CD4-positive, alpha-beta T cell (primary cell): ENCODE measurements around the gene SERPING1. TPM values are rescaled to one million over a fixed set of nuclear protein-coding genes. Genes with fewer than 3 reads are reported as not detected.

Source experiments
- ATAC-seq: fragments of 200-7000 bp; cut with Tn5 transposase; one replicate; pipeline ENCODE4 v1.10.0; 2022; ENCODE audit warnings: mild to moderate bottlenecking; ENCODE audit not compliant: poor library complexity
- CTCF ChIA-PET: fragments of 350-600 bp; sonication (Branson Sonifier 250); formaldehyde crosslinking; loops from one replicate; lab custom pipeline; 2021; ENCODE audit warnings: antibody characterized with exemption, inconsistent platforms; lab: Charles Lee
- POLR2A ChIA-PET: fragments of 350-600 bp; sonication (Branson Sonifier 250); formaldehyde crosslinking; loops from one replicate; lab custom pipeline; 2021; ENCODE audit warnings: antibody characterized with exemption, inconsistent platforms; lab: Charles Lee
- DNase-seq, 14 experiments: peaks; one replicate each; pipeline ENCODE4 v3.0.0-alpha.2; 2013 to 2020; ENCODE audit warnings: mixed read lengths in 2 of 14
- H3K27ac ChIP-seq, 2 donors: one replicate each; pipeline versions ENCODE4 v1.5.1 to v1.7.0; 2013; ENCODE audit warnings: low read length in 2 of 2, low read depth in 1 of 2, mild to moderate bottlenecking in 1 of 2
- H3K27me3 ChIP-seq, 2 experiments: 1 replicate in 1 of 2; 2 replicates in 1 of 2; pipeline versions ENCODE4 v1.6.1 to v1.7.0; 2013; ENCODE audit warnings: low read length in 2 of 2, control low read depth in 1 of 2, mild to moderate bottlenecking in 1 of 2, moderate library complexity in 1 of 2; ENCODE audit not compliant: insufficient read depth in 2 of 2, control insufficient read depth in 1 of 2
- H3K36me3 ChIP-seq: one replicate; pipeline ENCODE4 v1.6.1; 2013; ENCODE audit warnings: low read length, control low read depth; ENCODE audit not compliant: insufficient read depth
- H3K4me1 ChIP-seq: one replicate; pipeline ENCODE4 v1.6.1; 2013; ENCODE audit warnings: low read length, control low read depth; ENCODE audit not compliant: insufficient read depth
- H3K4me3 ChIP-seq: one replicate; pipeline ENCODE4 v1.5.1; 2013; ENCODE audit warnings: mild to moderate bottlenecking, low read length, moderate library complexity
- H3K9me3 ChIP-seq, 2 experiments: 1 replicate in 1 of 2; 2 replicates in 1 of 2; pipeline versions ENCODE4 v1.6.1 to v1.7.0; 2013; ENCODE audit warnings: low read length in 2 of 2, mild to moderate bottlenecking in 2 of 2, control low read depth in 1 of 2, moderate library complexity in 1 of 2; ENCODE audit not compliant: control insufficient read depth in 1 of 2, insufficient read depth in 1 of 2
- H3K27ac Mint-ChIP-seq: one replicate; pipeline ENCODE4 v1.8.0; 2020; ENCODE audit warnings: mixed read lengths
- H3K27me3 Mint-ChIP-seq: one replicate; pipeline ENCODE4 v1.8.0; 2021; ENCODE audit warnings: mixed read lengths
- H3K36me3 Mint-ChIP-seq: one replicate; pipeline ENCODE4 v1.8.0; 2021; ENCODE audit warnings: low read depth, mixed read lengths
- H3K4me1 Mint-ChIP-seq: one replicate; pipeline ENCODE4 v1.8.0; 2021; ENCODE audit warnings: low read depth, mixed read lengths
- H3K4me3 Mint-ChIP-seq: one replicate; pipeline ENCODE4 v1.8.0; 2020; ENCODE audit warnings: mild to moderate bottlenecking, mixed read lengths
- H3K9me3 Mint-ChIP-seq: one replicate; pipeline ENCODE4 v1.8.0; 2020; ENCODE audit warnings: mixed read lengths
- intact Hi-C, 2 experiments: fragments of 100-400 bp; cut with DNase I in 1 of 2; cut with micrococcal nuclease in 1 of 2; formaldehyde crosslinking; loops; one replicate each; pipeline versions ENCODE4 v1.15.1 to v1.9.0; 2023 to 2025; cut with DNase I, micrococcal nuclease
- total RNA-seq, 174 experiments: library from RNA in 2 of 174; stranded (reverse) in 2 of 174; gene quantifications; one replicate each; pipeline ENCODE4 v1.2.3 and lab custom pipeline; 2021 to 2026
- TF ChIP-seq, protein P1 (sequence below): fragments of 200-600 bp; IDR thresholded peaks from one replicate; pipeline ENCODE4 v1.8.0; 2022; ENCODE audit warnings: antibody characterized with exemption, mild to moderate bottlenecking

Gene SERPING1
- total RNA-seq, 2 experiments from 2014 or later, result 0.53 TPM; not detected in 1

DNA sequence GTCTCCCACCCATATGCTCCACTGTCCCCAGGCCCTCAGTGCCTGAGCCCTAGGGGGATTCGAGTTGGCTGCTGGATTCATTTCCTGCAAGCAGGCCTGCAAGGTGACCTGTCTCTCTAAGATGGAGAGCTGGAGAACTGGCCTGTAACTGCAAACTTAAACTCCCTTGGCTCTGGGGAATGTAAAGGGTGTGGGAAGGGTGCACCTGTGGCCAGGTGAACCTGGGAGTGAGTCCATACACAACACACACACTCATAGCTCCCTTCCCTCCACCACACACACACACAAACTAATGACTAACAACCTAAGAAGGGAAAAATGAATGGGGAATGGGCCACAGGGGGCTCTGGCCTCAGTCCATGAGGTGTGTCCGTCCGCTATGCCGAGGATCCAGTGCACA lies 45.5 kb upstream of the SERPING1 start:
- Mint-ChIP-seq H3K4me1 (peaks cover 6% of the 10 kb centered on the region), H3K27ac (no peak overlapping the region)
- CTCF ChIA-PET, result interaction anchor here (2.4 kb wide), 1 partner anchor 16 kb away, joined by 5 read pairs; no protein-coding TSS in a partner anchor

DNA sequence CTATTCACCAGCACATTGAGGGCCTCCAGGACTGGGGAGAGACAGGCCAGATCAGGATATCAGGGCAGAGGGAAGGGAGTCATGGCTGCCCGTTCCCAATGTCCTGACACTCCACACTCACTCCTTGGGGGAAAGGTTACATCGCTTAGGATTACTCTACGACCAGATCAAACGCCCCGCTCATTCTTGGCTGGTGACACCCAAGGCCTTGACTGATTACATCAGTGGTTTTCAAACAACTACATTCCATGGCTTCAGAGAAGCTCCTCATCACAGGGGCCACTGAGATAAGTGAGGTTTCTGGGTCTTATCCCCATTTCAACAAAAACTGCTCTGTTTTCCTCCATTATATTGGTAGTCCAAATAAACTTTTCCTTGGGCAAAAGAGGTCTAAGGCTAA lies 45.0 kb upstream of the SERPING1 start:
- H3K36me3 ChIP-seq, result peaks cover 90% of the 10 kb centered on the region
- Mint-ChIP-seq H3K36me3 (peaks cover 96% of the 10 kb centered on the region), H3K27ac (no peak overlapping the region), H3K27me3 (no peaks in the 10 kb centered on the region), H3K4me3 (no peak overlapping the region), H3K9me3 (no peaks in the 10 kb centered on the region), H3K4me1 (peaks cover 6% of the 10 kb centered on the region)
- H3K4me1 ChIP-seq, result no peaks in the 10 kb centered on the region
- DNase-seq, result no peak
- ChIA-PET CTCF (interaction anchor here (2.4 kb wide), 1 partner anchor 16 kb away, joined by 5 read pairs; no protein-coding TSS in a partner anchor), POLR2A (no interaction called here)
- H3K27me3 ChIP-seq, result no peaks in the 10 kb centered on the region
- ATAC-seq, result no peak
- H3K27ac ChIP-seq, result no peak overlapping the region
- no peaks in the 10 kb centered on the region for H3K9me3 ChIP-seq
- TF ChIP-seq, protein P1, sequence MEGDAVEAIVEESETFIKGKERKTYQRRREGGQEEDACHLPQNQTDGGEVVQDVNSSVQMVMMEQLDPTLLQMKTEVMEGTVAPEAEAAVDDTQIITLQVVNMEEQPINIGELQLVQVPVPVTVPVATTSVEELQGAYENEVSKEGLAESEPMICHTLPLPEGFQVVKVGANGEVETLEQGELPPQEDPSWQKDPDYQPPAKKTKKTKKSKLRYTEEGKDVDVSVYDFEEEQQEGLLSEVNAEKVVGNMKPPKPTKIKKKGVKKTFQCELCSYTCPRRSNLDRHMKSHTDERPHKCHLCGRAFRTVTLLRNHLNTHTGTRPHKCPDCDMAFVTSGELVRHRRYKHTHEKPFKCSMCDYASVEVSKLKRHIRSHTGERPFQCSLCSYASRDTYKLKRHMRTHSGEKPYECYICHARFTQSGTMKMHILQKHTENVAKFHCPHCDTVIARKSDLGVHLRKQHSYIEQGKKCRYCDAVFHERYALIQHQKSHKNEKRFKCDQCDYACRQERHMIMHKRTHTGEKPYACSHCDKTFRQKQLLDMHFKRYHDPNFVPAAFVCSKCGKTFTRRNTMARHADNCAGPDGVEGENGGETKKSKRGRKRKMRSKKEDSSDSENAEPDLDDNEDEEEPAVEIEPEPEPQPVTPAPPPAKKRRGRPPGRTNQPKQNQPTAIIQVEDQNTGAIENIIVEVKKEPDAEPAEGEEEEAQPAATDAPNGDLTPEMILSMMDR, result no peak
- H3K4me3 ChIP-seq, result no peak overlapping the region
- intact Hi-C loops, result no loop called here

More for the DNA sequence above, 45.5 kb upstream of the SERPING1 start:
- DNase-seq, result no peak
- intact Hi-C loops, result no loop called here
- no peaks in the 10 kb centered on the region for H3K9me3 ChIP-seq
- Mint-ChIP-seq H3K9me3 (no peaks in the 10 kb centered on the region), H3K27me3 (no peaks in the 10 kb centered on the region), H3K4me3 (no peak overlapping the region), H3K36me3 (peaks cover 95% of the 10 kb centered on the region)
- H3K27me3 ChIP-seq, result no peaks in the 10 kb centered on the region
- H3K4me3 ChIP-seq, result no peak overlapping the region
- TF ChIP-seq, protein P1, result no peak
- H3K36me3 ChIP-seq, result peaks cover 87% of the 10 kb centered on the region
- no peak for ATAC-seq
- POLR2A ChIA-PET, result no interaction called here
- no peak overlapping the region for H3K27ac ChIP-seq
- no peaks in the 10 kb centered on the region for H3K4me1 ChIP-seq

DNA sequence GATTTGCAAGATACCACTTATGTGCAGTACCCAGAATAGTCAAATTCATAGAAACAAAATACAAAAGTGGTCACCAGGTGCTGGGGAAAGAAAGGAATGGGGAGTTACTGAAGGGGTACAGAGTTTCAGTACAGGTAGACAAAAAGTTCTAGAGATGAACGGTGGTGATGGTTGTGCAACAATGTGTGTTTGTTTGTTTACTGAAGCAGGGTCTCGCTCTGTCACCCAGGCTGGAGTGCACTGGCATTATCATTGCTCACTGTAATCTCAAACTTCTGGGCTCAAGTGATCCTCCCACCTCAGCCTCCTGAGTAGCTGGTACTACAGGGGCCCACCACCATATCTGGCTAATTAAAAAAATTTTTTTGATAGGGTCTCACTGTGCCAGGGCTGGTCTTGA lies 42.1 kb upstream of the SERPING1 start:
- Histone ChIP-seq H3K36me3 (peaks cover 98% of the 10 kb centered on the region), H3K4me3 (no peak overlapping the region), H3K4me1 (no peaks in the 10 kb centered on the region), H3K9me3 (no peaks in the 10 kb centered on the region), H3K27me3 (no peaks in the 10 kb centered on the region), H3K27ac (no peak overlapping the region)
- H3K9me3 Mint-ChIP-seq, result no peaks in the 10 kb centered on the region
- H3K27ac Mint-ChIP-seq, result no peak overlapping the region
- no peaks in the 10 kb centered on the region for H3K27me3 Mint-ChIP-seq
- DNase-seq (no peak), ATAC-seq (no peak)
- intact Hi-C loops, result no loop called here
- H3K4me1 Mint-ChIP-seq, result peaks cover 6% of the 10 kb centered on the region
- ChIA-PET CTCF (no interaction called here), POLR2A (no interaction called here)
- no peak overlapping the region for H3K4me3 Mint-ChIP-seq
- H3K36me3 Mint-ChIP-seq, result peaks cover 93% of the 10 kb centered on the region
- TF ChIP-seq, protein P1, result no peak
